AG04450 (cell line): ENCODE data around the gene PRKD2. TPM values are rescaled to one million over a fixed set of nuclear protein-coding genes. Genes with fewer than 3 reads are reported as not detected.

ENCODE experiments used
- CTCF ChIA-PET: fragments of 300-600, 350-600 bp; formaldehyde crosslinking; extraction: SDS; loops from one replicate; lab custom pipeline; 2022; ENCODE audit warnings: antibody characterized with exemption, inconsistent platforms; lab: Charles Lee
- POLR2A ChIA-PET: fragments of 350-600 bp; formaldehyde crosslinking; extraction: SDS; loops from one replicate; lab custom pipeline; 2021; ENCODE audit warnings: antibody characterized with exemption, inconsistent platforms; lab: Yijun Ruan, JAX
- DNase-seq: peaks from one replicate; pipeline ENCODE4 v3.0.0-alpha.2; 2011; ENCODE audit warnings: low read depth, low spot score
- H3K27ac ChIP-seq: one replicate; pipeline ENCODE4 v1.5.1; 2012; ENCODE audit warnings: low read depth, low read length, control low read depth
- H3K27me3 ChIP-seq: one replicate; pipeline ENCODE4 v1.6.0; 2012; ENCODE audit warnings: low read length; ENCODE audit not compliant: control insufficient read depth, insufficient read depth
- H3K4me3 ChIP-seq: 2 replicates; pipeline ENCODE4 v1.5.1; 2011; ENCODE audit warnings: mild to moderate bottlenecking, low read depth, low read length, control low read depth
- H3K9me3 ChIP-seq: 2 replicates; pipeline ENCODE4 v1.5.1; 2012; ENCODE audit warnings: low read length; ENCODE audit not compliant: control insufficient read depth, insufficient read depth
- polyA plus RNA-seq: library from polyadenylated mRNA; depleted of rRNA; stranded (reverse); fragments of >200 nt; gene quantifications from 2 replicates; pipeline ENCODE4 v1.2.3, GENCODE V29; 2011
- TF ChIP-seq, protein P1 (sequence below): IDR thresholded peaks from 2 replicates; pipeline ENCODE4 v1.5.1; 2011; ENCODE audit warnings: low read depth, low read length, control low read depth, inconsistent platforms

PRKD2 gene
- polyA plus RNA-seq, 1 experiment: 6.7 TPM

GRCh38 chr19:46731584-46731983, 14.7 kb upstream of the PRKD2 start:
- POLR2A ChIA-PET: interaction anchor here (0.5 to 0.9 kb wide), 3 partner anchors 10 to 232 kb away, joined by 3 read pairs; no protein-coding TSS in a partner anchor
- H3K27me3 ChIP-seq: no peaks in the 10 kb centered on the region
- peak overlapping the region; percentile 31 for H3K27ac ChIP-seq
- H3K4me3 ChIP-seq: no peak overlapping the region
- no peak for DNase-seq
- TF ChIP-seq, protein P1, sequence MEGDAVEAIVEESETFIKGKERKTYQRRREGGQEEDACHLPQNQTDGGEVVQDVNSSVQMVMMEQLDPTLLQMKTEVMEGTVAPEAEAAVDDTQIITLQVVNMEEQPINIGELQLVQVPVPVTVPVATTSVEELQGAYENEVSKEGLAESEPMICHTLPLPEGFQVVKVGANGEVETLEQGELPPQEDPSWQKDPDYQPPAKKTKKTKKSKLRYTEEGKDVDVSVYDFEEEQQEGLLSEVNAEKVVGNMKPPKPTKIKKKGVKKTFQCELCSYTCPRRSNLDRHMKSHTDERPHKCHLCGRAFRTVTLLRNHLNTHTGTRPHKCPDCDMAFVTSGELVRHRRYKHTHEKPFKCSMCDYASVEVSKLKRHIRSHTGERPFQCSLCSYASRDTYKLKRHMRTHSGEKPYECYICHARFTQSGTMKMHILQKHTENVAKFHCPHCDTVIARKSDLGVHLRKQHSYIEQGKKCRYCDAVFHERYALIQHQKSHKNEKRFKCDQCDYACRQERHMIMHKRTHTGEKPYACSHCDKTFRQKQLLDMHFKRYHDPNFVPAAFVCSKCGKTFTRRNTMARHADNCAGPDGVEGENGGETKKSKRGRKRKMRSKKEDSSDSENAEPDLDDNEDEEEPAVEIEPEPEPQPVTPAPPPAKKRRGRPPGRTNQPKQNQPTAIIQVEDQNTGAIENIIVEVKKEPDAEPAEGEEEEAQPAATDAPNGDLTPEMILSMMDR: no peak
- no peaks in the 10 kb centered on the region; the same call in 1 of the 2 replicates for H3K9me3 ChIP-seq
- CTCF ChIA-PET: interaction anchor here (0.6 to 1.7 kb wide), 3 partner anchors 28 to 109 kb away, joined by 3 to 4 read pairs (median 3); no protein-coding TSS in a partner anchor

GRCh38 chr19:46731007-46731501, 14.1 kb upstream of the PRKD2 start:
- H3K4me3 ChIP-seq: no peak overlapping the region
- TF ChIP-seq, protein P1: no peak
- H3K27ac ChIP-seq: peak overlapping the region; percentile 61
- no peaks in the 10 kb centered on the region for H3K27me3 ChIP-seq
- H3K9me3 ChIP-seq: no peaks in the 10 kb centered on the region; the same call in 1 of the 2 replicates
- ChIA-PET POLR2A (interaction anchor here (0.5 to 1.1 kb wide), 3 partner anchors 10 to 233 kb away, joined by 3 read pairs; partner anchors contain the start of gene PRKD2), CTCF (interaction anchor here (0.6 to 1.7 kb wide), 3 partner anchors 27 to 109 kb away, joined by 3 to 4 read pairs (median 3); no protein-coding TSS in a partner anchor)
- peak; percentile 59 for DNase-seq

DNA sequence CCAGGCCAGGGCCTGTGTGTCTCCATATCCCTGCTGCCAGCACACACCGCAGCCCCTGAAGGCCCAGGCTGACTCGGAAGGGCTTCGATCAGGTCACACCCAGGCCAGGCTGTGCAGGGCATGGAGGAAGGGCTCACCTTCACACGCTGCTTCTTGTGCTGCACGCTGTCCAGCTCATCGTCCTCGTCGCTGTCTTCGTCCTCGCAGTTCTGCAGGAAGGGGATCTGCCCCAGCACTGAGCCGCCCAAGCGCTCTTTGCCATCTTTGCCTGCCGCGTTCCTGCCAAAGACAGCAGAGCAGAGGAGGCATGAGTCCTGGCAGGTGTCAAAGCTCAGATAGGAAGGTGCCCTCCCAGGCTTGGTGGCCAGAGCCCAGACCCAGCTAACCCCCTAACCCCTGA, 13.7 kb upstream of the PRKD2 start:
- CTCF ChIA-PET: interaction anchor here (1.7 kb wide), 1 partner anchor 27 kb away, joined by 4 read pairs; no protein-coding TSS in a partner anchor
- H3K27ac ChIP-seq: peak overlapping the region; percentile 61
- DNase-seq: no peak
- no peaks in the 10 kb centered on the region; the same call in 1 of the 2 replicates for H3K9me3 ChIP-seq
- TF ChIP-seq, protein P1: no peak
- H3K27me3 ChIP-seq: no peaks in the 10 kb centered on the region
- POLR2A ChIA-PET: interaction anchor here (1.1 kb wide), 1 partner anchor 14 kb away, joined by 3 read pairs; the partner anchor contains the start of gene PRKD2
- no peak overlapping the region for H3K4me3 ChIP-seq

DNA sequence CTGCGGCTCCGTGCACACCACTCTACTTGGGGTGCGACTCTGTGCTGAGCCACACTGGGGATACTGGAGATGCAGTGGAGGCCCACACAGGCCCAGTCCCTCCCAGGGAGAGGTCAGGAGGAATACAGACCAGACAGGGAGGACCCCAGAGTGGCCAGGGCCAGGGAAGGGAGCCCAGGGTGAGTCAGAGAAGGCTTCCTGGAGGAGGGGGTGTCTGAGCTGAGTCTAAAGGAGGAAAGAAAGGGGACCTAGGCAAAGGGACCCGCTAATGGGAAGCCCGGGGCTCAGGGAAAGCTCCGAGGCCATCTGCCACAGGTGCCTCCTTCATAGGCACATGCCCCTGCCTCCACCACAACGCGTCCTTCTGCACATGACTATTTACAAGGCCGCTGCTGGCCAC, 13.3 kb upstream of the PRKD2 start:
- TF ChIP-seq, protein P1: no peak
- H3K4me3 ChIP-seq: no peak overlapping the region
- POLR2A ChIA-PET: interaction anchor here (1.1 kb wide), 1 partner anchor 13 kb away, joined by 3 read pairs; the partner anchor contains the start of gene PRKD2
- H3K27me3 ChIP-seq: no peaks in the 10 kb centered on the region
- no peaks in the 10 kb centered on the region; the same call in 1 of the 2 replicates for H3K9me3 ChIP-seq
- H3K27ac ChIP-seq: peak overlapping the region; percentile 11
- DNase-seq: no peak
- CTCF ChIA-PET: interaction anchor here (1.7 kb wide), 1 partner anchor 26 kb away, joined by 4 read pairs; no protein-coding TSS in a partner anchor

DNA sequence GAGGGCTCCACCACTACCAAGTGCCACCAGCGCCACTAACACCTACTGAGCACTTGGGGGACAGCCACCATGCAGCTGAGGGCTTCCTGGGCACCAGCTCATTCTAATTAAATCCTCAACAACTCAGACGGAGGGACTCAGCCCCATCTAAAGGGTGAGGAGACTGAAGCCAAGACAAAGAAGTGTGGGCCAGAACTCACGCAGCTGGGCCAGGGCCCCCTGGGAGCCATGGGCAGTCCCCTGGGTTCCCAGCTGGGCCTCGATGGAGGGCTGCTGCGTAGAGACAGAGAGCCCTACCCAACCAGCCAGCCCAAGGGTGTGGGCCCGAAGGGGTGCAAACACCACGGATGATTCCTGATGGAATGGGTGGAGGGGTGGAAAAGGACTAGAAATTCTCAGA, 12.8 kb upstream of the PRKD2 start:
- Histone ChIP-seq H3K27ac (peak overlapping the region; percentile 11), H3K4me3 (no peak overlapping the region), H3K9me3 (no peaks in the 10 kb centered on the region; the same call in 1 of the 2 replicates), H3K27me3 (no peaks in the 10 kb centered on the region)
- DNase-seq: no peak
- ChIA-PET CTCF (interaction anchor here (0.6 to 3.2 kb wide), 11 partner anchors 8 to 1072 kb away, joined by 3 to 16 read pairs (median 5); no protein-coding TSS in a partner anchor), POLR2A (no interaction called here)
- TF ChIP-seq, protein P1: no peak
